GM12878 (cell line): ENCODE data around the gene TMEM182. TPM values are rescaled to one million over a fixed set of nuclear protein-coding genes. Genes with fewer than 3 reads are reported as not detected.

ENCODE experiments used
- ATAC-seq: fragments of 200-7000 bp; cut with Tn5 transposase; 3 replicates; pipeline ENCODE4 v1.9.1; 2020; ENCODE audit warnings: mild to moderate bottlenecking, moderate library complexity
- BruUV-seq: library from RNA; stranded (reverse); fragments of 400-500 nt; replicated peaks from 2 replicates; lab custom pipeline; 2021; lab: Mats Ljungman, UMichigan
- CTCF ChIA-PET: fragments of 300-600 bp; sonication (Branson Sonifier 250); formaldehyde crosslinking; extraction: SDS; loops from one replicate; lab custom pipeline; 2021; ENCODE audit warnings: inconsistent platforms; lab: Yijun Ruan, JAX
- POLR2A ChIA-PET: fragments of 350-600 bp; formaldehyde crosslinking; extraction: SDS; loops from one replicate; lab custom pipeline; 2021; ENCODE audit warnings: inconsistent platforms; lab: Charles Lee
- RAD21 ChIA-PET: fragments of 300-600 bp; sonication (Branson Sonifier 250); formaldehyde crosslinking; loops from one replicate; lab custom pipeline; 2023; ENCODE audit warnings: antibody characterized with exemption; ENCODE audit not compliant: unreplicated experiment; lab: Charles Lee
- SMC1A ChIA-PET: fragments of 300-600 bp; sonication (Branson Sonifier 250); formaldehyde crosslinking; loops from one replicate; lab custom pipeline; 2023; ENCODE audit not compliant: unreplicated experiment, uncharacterized antibody; lab: Charles Lee
- DNase-seq: peaks from one replicate; pipeline ENCODE4 v3.0.0-alpha.2; 2011; ENCODE audit warnings: low read depth, low spot score
- FAIRE-seq: peaks from 3 replicates; lab custom pipeline; 2011; peaks lifted over from hg19 to GRCh38; lab: Jason Lieb, UNC
- H2AFZ ChIP-seq: 2 replicates; pipeline ENCODE4 v1.6.0; 2011; ENCODE audit warnings: low read depth, low read length, control low read depth; ENCODE audit not compliant: control insufficient read depth
- H3K27ac ChIP-seq: 2 replicates; pipeline ENCODE4 v1.5.1; 2011; ENCODE audit warnings: control low read depth; ENCODE audit not compliant: control insufficient read depth, insufficient read depth
- H3K27me3 ChIP-seq, 2 experiments: replicated peaks in 1 of 2; 2 replicates each; pipeline versions ENCODE4 v1.6.0 to v1.6.1; 2011; ENCODE audit warnings: low read length in 1 of 2; ENCODE audit not compliant: control insufficient read depth in 2 of 2, insufficient read depth in 2 of 2
- H3K36me3 ChIP-seq, 2 experiments: 2 replicates each; pipeline ENCODE4 v1.5.1; 2011; ENCODE audit warnings: low read length in 1 of 2; ENCODE audit not compliant: control insufficient read depth in 2 of 2, insufficient read depth in 2 of 2
- H3K4me1 ChIP-seq: 2 replicates; pipeline ENCODE4 v1.6.1; 2011; ENCODE audit warnings: mild to moderate bottlenecking, low read length, moderate library complexity, mixed read lengths; ENCODE audit not compliant: control insufficient read depth, insufficient read depth
- H3K4me2 ChIP-seq: 2 replicates; pipeline ENCODE4 v1.6.0; 2011; ENCODE audit warnings: control low read depth; ENCODE audit not compliant: control insufficient read depth, insufficient read depth
- H3K4me3 ChIP-seq: fragments of 200-600 bp; sonication (generic); 2 replicates; pipeline ENCODE4 v1.5.1; 2016
- H3K79me2 ChIP-seq: 2 replicates; pipeline ENCODE4 v1.6.0; 2011; ENCODE audit warnings: low read length; ENCODE audit not compliant: control insufficient read depth, insufficient read depth
- H3K9ac ChIP-seq: 2 replicates; pipeline ENCODE4 v1.8.0; 2011; ENCODE audit warnings: low read length, control low read depth, mixed read lengths; ENCODE audit not compliant: control insufficient read depth, insufficient read depth
- H3K9me3 ChIP-seq: replicated peaks from 3 replicates; pipeline ENCODE4 v1.5.1; 2011; ENCODE audit warnings: mild to moderate bottlenecking, low read length; ENCODE audit not compliant: control insufficient read depth, insufficient read depth
- H4K20me1 ChIP-seq: 2 replicates; pipeline ENCODE4 v1.6.0; 2011; ENCODE audit not compliant: control insufficient read depth, insufficient read depth
- E4F1 ChIP-seq: fragments of 450-650 bp; IDR thresholded peaks from 2 replicates; pipeline ENCODE4 v1.6.1; 2018; ENCODE audit warnings: borderline replicate concordance, mild to moderate bottlenecking; ENCODE audit not compliant: partially characterized antibody
- ETV6 ChIP-seq, 2 experiments: fragments of 450-650 bp in 1 of 2; IDR thresholded peaks in 1 of 2; conservative IDR thresholded peaks in 1 of 2; 2 replicates each; pipeline ENCODE4 v1.6.1; 2014; ENCODE audit warnings: antibody characterized with exemption in 1 of 2, borderline replicate concordance in 1 of 2, low read depth in 1 of 2, mild to moderate bottlenecking in 1 of 2, moderate library complexity in 1 of 2
- GATAD2B ChIP-seq: fragments of 450-650 bp; conservative IDR thresholded peaks from 2 replicates; pipeline ENCODE4 v1.6.1; 2017; ENCODE audit warnings: low read depth, mild to moderate bottlenecking, moderate library complexity
- HDAC2 ChIP-seq: fragments of 200-600 bp; sonication (generic); IDR thresholded peaks from 2 replicates; pipeline ENCODE4 v1.6.1; 2017
- IKZF1 ChIP-seq: fragments of 450-650 bp; conservative IDR thresholded peaks from 2 replicates; pipeline ENCODE4 v1.6.1; 2017; ENCODE audit warnings: antibody characterized with exemption, mild to moderate bottlenecking
- MAX ChIP-seq: IDR thresholded peaks from 2 replicates; pipeline ENCODE4 v1.6.1; 2012; ENCODE audit warnings: low read depth, low read length, improper control_type of control experiment
- MYC ChIP-seq: IDR thresholded peaks from 2 replicates; pipeline ENCODE4 v1.6.1; 2011; ENCODE audit warnings: mild to moderate bottlenecking, low read length, moderate library complexity, inconsistent platforms; ENCODE audit not compliant: insufficient read depth, insufficient replicate concordance, insufficient read length, severe bottlenecking
- NBN ChIP-seq: fragments of 450-650 bp; IDR thresholded peaks from 2 replicates; pipeline ENCODE4 v1.6.1; 2016
- PBX3 ChIP-seq: IDR thresholded peaks from 2 replicates; pipeline ENCODE4 v1.6.1; 2011; ENCODE audit warnings: mild to moderate bottlenecking, low read depth, low read length, moderate library complexity; ENCODE audit not compliant: insufficient replicate concordance
- SIN3A ChIP-seq: IDR thresholded peaks from 2 replicates; pipeline ENCODE4 v1.6.1; 2012; ENCODE audit warnings: low read depth, low read length, improper control_type of control experiment
- TBL1XR1 ChIP-seq: IDR thresholded peaks from 2 replicates; pipeline ENCODE4 v1.6.1; 2012; ENCODE audit warnings: low read depth, low read length, improper control_type of control experiment
- WRNIP1 ChIP-seq: IDR thresholded peaks from 2 replicates; pipeline ENCODE4 v1.6.1; 2011; ENCODE audit warnings: low read depth, low read length, improper control_type of control experiment, borderline replicate concordance
- ZNF274 ChIP-seq: IDR thresholded peaks from one replicate; pipeline ENCODE4 v1.8.0; 2011; ENCODE audit not compliant: insufficient read length, insufficient read depth
- ZZZ3 ChIP-seq: IDR thresholded peaks from 2 replicates; pipeline ENCODE4 v1.6.1; 2011; ENCODE audit warnings: low read depth; ENCODE audit not compliant: control insufficient read depth, insufficient read length
- WGBS: methylation state at CpG from one replicate; pipeline ENCODE4 v1.1.6; 2016; ENCODE audit warnings: low lambda C conversion rate; ENCODE audit not compliant: insufficient replicate concordance, insufficient coverage; ENCODE audit errors: missing lambda C conversion rate; 5-methylcytosine and 5-hydroxymethylcytosine counted together
- in situ Hi-C: fragments of 300-500 bp; cut with MboI; formaldehyde crosslinking; loops from 9 replicates; pipeline ENCODE4 v1.14.3; 2018; ENCODE audit warnings: mixed read lengths
- intact Hi-C: fragments of 100-400 bp; cut with micrococcal nuclease; formaldehyde crosslinking; loops from one replicate; pipeline ENCODE4 v1.14.2; 2022; ENCODE audit not compliant: unreplicated experiment
- polyA plus RNA-seq, 11 experiments: library from polyadenylated mRNA; depleted of rRNA in 4 of 11; unstranded in 6 of 11; stranded (reverse) in 5 of 11; fragments of >200 nt; fragmentation: Nextera tagmentation in 4 of 11; fragmentation: Illumina TruSeq in 1 of 11; extraction: Ambion mirVana in 4 of 11; extraction: Trizol in 1 of 11; gene quantifications; 1 replicate in 1 of 11; 2 replicates in 10 of 11; pipeline versions ENCODE4 v1.2.1 to v1.2.3, GENCODE V29; 2011 to 2016; ENCODE audit warnings: inconsistent platforms in 2 of 11, missing spikeins in 2 of 11, low read depth in 1 of 11
- total RNA-seq, 4 experiments: library from RNA; depleted of rRNA in 3 of 4; stranded (reverse); fragments of >200 nt in 3 of 4; fragmentation: Illumina TruSeq in 1 of 4; extraction: Trizol in 1 of 4; gene quantifications; 2 replicates each; pipeline versions ENCODE4 v1.2.1 to v1.2.3, GENCODE V29; 2013 to 2021

The TMEM182 gene
- total and polyA plus RNA-seq, 10 of the 15 experiments (the other 5 are each of a cell fraction or from before 2014, with no cell fraction given), result 1.8 to 5.4 (median 3.1) TPM

- no peak for TF ChIP-seq HDAC2
- TF ChIP-seq NBN, result no peak
- no peak for TF ChIP-seq TBL1XR1
- no peak for TF ChIP-seq MAX
- no peak for TF ChIP-seq ZNF274
- TF ChIP-seq ZZZ3, result no peak
- TF ChIP-seq SIN3A, result no peak
- TF ChIP-seq ETV6 (conservative IDR thresholded peaks at IDR 0.05 in 1 of 2, IDR thresholded peaks at IDR 0.05 in 1 of 2; ENCODE audit: borderline replicate concordance in 1 of 2, low read depth in 1 of 2), result no peak
- no peak for TF ChIP-seq MYC
- TF ChIP-seq GATAD2B, result no peak
- TF ChIP-seq E4F1, result no peak
- no peak for TF ChIP-seq PBX3
- no peak for TF ChIP-seq IKZF1
- no peak for TF ChIP-seq WRNIP1
- TF ChIP-seq, all 136 proteins: peak for 0
- no peak overlapping the region for H3K27ac ChIP-seq
- H2AFZ ChIP-seq, result no peak overlapping the region
- intact Hi-C loops, result no loop called here
- FAIRE-seq (no peak), DNase-seq (no peak), ATAC-seq (no peak)
- no TSS peak for BruUV-seq
- H3K4me3 ChIP-seq, result no peak overlapping the region
- no peaks in the 10 kb centered on the region for H3K27me3 ChIP-seq
- no peaks in the 10 kb centered on the region for H3K79me2 ChIP-seq
- no peak overlapping the region for H3K4me2 ChIP-seq
- peaks cover 6% of the 10 kb centered on the region for H3K9me3 ChIP-seq
- ChIA-PET RAD21 (no interaction called here), CTCF (interaction anchor here (2.1 to 2.7 kb wide), 2 partner anchors 9 to 44 kb away, joined by 11 to 14 read pairs; no protein-coding TSS in a partner anchor), SMC1A (no interaction called here), POLR2A (no interaction called here)
- no peaks in the 10 kb centered on the region for H3K36me3 ChIP-seq
- in situ Hi-C loops, result no loop called here
- H4K20me1 ChIP-seq, result no peaks in the 10 kb centered on the region
- H3K4me1 ChIP-seq, result peaks cover 2% of the 10 kb centered on the region
- WGBS, result 90% methylated on average over 2 of the region's 2 CpGs
- H3K9ac ChIP-seq, result no peak overlapping the region
These were observed 36.4 kb downstream of the TMEM182 start for GRCh38 chr2:102798181-102798580.
